Body of pancreas (tissue), 4 donors: Measurements from ENCODE around the gene WDR46. TPM values are rescaled to one million over a fixed set of nuclear protein-coding genes. Genes with fewer than 3 reads are reported as not detected.

ENCODE experiments used
- microRNA-seq, 2 donors: library from miRNA; unstranded; fragments of <30 nt; microRNA quantifications; one replicate each; pipeline ENCODE4, GENCODE V29; 2016; ENCODE audit warnings: borderline number of aligned reads in 2 of 2, borderline replicate concordance in 2 of 2
- total RNA-seq, 2 donors: library from RNA; depleted of rRNA; stranded (reverse); fragments of >200 nt; gene quantifications; one replicate each; pipeline ENCODE4 v1.1.0, GENCODE V29; 2016

Gene WDR46
- total RNA-seq, 2 donors from 2014 or later: 27.8 to 43.2 TPM

Small RNA genes lying within 50 kb of the gene (microRNA-seq; reads per million reads assigned to microRNA genes)
- gene MIR6834: 0 reads per million in 2 donors
- 0 reads per million in 2 donors for gene MIR6873

Other genes starting within 250 kb of the WDR46 start
- gene HLA-DPA1, start 215.6 kb downstream of the WDR46 start, total RNA-seq: 10 to 100 TPM; 10.5 to 81.7 TPM
- 10 to 100 TPM; 41.2 to 52.4 TPM for gene HLA-DPB1, start 213.2 kb downstream of the WDR46 start, total RNA-seq
- gene COL11A2, start 96.8 kb downstream of the WDR46 start, total RNA-seq: 1 to 10 TPM in 1 of 2 donors, under 1 TPM in 1; 0.78 to 2.3 TPM
- gene RXRB, start 88.6 kb downstream of the WDR46 start, total RNA-seq: 10 to 100 TPM; 17.1 to 21.0 TPM
- 10 to 100 TPM; 57.3 to 67.9 TPM for gene SLC39A7, start 88.4 kb downstream of the WDR46 start, total RNA-seq
- gene HSD17B8, start 84.6 kb downstream of the WDR46 start, total RNA-seq: 10 to 100 TPM; 19.1 to 29.1 TPM
- 10 to 100 TPM; 11.2 to 28.3 TPM for gene RING1, start 80.7 kb downstream of the WDR46 start, total RNA-seq
- gene VPS52, start 17.4 kb downstream of the WDR46 start, total RNA-seq: 10 to 100 TPM; 37.1 to 40.5 TPM
- gene RPS18, start 17.2 kb downstream of the WDR46 start, total RNA-seq: 1,000 to 10,000 TPM in 1 of 2 donors, 100 to 1,000 TPM in 1; 772 to 1,608 TPM
- gene B3GALT4, start 12.1 kb downstream of the WDR46 start, total RNA-seq: 1 to 10 TPM; 3.9 to 5.6 TPM
- gene PFDN6, start 362 bp upstream of the WDR46 start, total RNA-seq: 10 to 100 TPM; 10.2 to 19.7 TPM
- 10 to 100 TPM; 31.3 to 31.9 TPM for gene RGL2, start 9.7 kb upstream of the WDR46 start, total RNA-seq
- gene TAPBP, start 24.8 kb upstream of the WDR46 start, total RNA-seq: 100 to 1,000 TPM in 1 of 2 donors, 10 to 100 TPM in 1; 50.3 to 108 TPM
- 10 to 100 TPM; 12.7 to 14.8 TPM for gene ZBTB22, start 28.5 kb upstream of the WDR46 start, total RNA-seq
- gene DAXX, start 33.7 kb upstream of the WDR46 start, total RNA-seq: 10 to 100 TPM; 20.0 to 28.0 TPM
- under 1 TPM in 1 of 2 donors, not detected in 1; 0.66 TPM for gene KIFC1, start 102.6 kb upstream of the WDR46 start, total RNA-seq
- gene PHF1, start 121.8 kb upstream of the WDR46 start, total RNA-seq: 10 to 100 TPM; 58.3 to 73.9 TPM
- 100 to 1,000 TPM in 1 of 2 donors, 10 to 100 TPM in 1; 87.7 to 126 TPM for gene CUTA, start 128.9 kb upstream of the WDR46 start, total RNA-seq
- gene SYNGAP1, start 130.8 kb upstream of the WDR46 start, total RNA-seq: 1 to 10 TPM; 5.4 to 5.6 TPM
- 1 to 10 TPM; 1.8 to 5.3 TPM for gene ZBTB9, start 165.3 kb upstream of the WDR46 start, total RNA-seq